Neutrophil (primary cell): ENCODE data around the gene MYH6.

ENCODE experiments used
- H3K27ac ChIP-seq: fragments of 200-600 bp; sonication (generic); 2 replicates; pipeline ENCODE4 v1.5.1; 2016; ENCODE audit warnings: mild to moderate bottlenecking, moderate library complexity
- H3K27me3 ChIP-seq: fragments of 200-600 bp; sonication (generic); 2 replicates; pipeline ENCODE4 v1.6.0; 2016; ENCODE audit warnings: mild to moderate bottlenecking
- H3K36me3 ChIP-seq: fragments of 200-600 bp; sonication (generic); 2 replicates; pipeline ENCODE4 v1.5.1; 2017
- H3K4me1 ChIP-seq, 2 experiments: fragments of 200-600 bp in 1 of 2; sonication (generic) in 1 of 2; 1 replicate in 1 of 2; 2 replicates in 1 of 2; pipeline versions ENCODE4 v1.5.1 to v1.6.1; 2013 to 2016; ENCODE audit warnings: low read depth in 1 of 2, low read length in 1 of 2, mild to moderate bottlenecking in 1 of 2, moderate library complexity in 1 of 2; ENCODE audit not compliant: control insufficient read depth in 1 of 2, insufficient read depth in 1 of 2
- H3K4me3 ChIP-seq, 2 experiments: fragments of 200-600 bp in 1 of 2; sonication (generic) in 1 of 2; 1 replicate in 1 of 2; 2 replicates in 1 of 2; pipeline ENCODE4 v1.5.1; 2013 to 2016; ENCODE audit warnings: low read depth in 1 of 2, low read length in 1 of 2, mild to moderate bottlenecking in 1 of 2, moderate library complexity in 1 of 2
- H3K9me3 ChIP-seq: fragments of 200-600 bp; sonication (generic); 2 replicates; pipeline ENCODE4 v1.5.1; 2016
- TF ChIP-seq, protein P1 (sequence below): fragments of 200-600 bp; sonication (generic); IDR thresholded peaks from 2 replicates; pipeline ENCODE4 v1.5.1; 2016; ENCODE audit warnings: antibody characterized with exemption

MYH6 gene

DNA sequence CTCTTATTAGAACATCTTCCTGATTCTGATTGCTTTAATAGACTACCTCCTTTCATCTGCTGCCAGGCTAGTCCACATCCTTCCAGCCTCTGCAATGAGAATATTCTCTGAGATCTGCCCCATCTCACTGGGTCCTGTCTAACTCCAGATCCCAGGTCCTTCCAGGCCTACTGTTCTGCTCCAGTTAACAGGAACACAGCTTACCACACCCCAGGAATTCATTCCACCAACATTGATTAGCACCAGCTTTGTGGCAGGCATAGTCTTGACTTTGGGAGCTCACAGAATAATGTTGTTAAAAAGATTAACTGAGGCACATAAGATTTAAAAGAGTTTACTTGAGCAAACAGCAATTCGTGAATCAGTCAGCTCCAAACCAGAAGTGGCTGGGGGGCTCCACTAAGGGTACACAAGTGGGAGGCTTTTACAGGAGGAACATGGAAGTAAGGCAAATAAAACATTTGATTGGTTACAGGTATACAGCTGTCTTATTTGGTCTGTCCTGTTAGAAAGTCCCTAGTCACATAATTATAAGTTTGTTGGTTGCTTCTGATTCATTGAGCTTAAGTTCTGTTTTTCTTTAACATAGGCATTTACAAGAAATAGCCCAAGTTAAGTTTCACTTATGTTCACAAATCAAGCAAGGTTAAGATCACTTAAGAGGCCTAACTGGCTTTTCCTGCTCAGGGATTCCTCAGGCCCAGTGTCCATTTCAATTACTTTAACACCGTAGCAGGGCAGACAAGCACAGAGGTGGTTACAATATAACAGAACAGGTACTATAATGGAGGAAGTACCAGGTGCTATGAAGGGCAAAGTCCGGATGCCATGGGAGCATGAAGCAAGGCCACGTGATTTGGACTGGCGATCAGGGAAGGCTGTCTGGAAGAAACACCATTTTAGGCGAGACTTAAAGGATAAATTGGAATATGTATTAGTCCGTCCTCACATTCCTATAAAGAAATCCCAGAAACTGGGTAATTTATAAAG, 39.6 kb upstream of the MYH6 start:
- Histone ChIP-seq H3K4me1 (no peaks in the 10 kb centered on the region), H3K4me3 (no peak overlapping the region), H3K27ac (no peak overlapping the region), H3K36me3 (no peaks in the 10 kb centered on the region), H3K27me3 (peaks cover 22% of the 10 kb centered on the region), H3K9me3 (no peaks in the 10 kb centered on the region)
- TF ChIP-seq, protein P1, sequence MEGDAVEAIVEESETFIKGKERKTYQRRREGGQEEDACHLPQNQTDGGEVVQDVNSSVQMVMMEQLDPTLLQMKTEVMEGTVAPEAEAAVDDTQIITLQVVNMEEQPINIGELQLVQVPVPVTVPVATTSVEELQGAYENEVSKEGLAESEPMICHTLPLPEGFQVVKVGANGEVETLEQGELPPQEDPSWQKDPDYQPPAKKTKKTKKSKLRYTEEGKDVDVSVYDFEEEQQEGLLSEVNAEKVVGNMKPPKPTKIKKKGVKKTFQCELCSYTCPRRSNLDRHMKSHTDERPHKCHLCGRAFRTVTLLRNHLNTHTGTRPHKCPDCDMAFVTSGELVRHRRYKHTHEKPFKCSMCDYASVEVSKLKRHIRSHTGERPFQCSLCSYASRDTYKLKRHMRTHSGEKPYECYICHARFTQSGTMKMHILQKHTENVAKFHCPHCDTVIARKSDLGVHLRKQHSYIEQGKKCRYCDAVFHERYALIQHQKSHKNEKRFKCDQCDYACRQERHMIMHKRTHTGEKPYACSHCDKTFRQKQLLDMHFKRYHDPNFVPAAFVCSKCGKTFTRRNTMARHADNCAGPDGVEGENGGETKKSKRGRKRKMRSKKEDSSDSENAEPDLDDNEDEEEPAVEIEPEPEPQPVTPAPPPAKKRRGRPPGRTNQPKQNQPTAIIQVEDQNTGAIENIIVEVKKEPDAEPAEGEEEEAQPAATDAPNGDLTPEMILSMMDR: no peak

DNA sequence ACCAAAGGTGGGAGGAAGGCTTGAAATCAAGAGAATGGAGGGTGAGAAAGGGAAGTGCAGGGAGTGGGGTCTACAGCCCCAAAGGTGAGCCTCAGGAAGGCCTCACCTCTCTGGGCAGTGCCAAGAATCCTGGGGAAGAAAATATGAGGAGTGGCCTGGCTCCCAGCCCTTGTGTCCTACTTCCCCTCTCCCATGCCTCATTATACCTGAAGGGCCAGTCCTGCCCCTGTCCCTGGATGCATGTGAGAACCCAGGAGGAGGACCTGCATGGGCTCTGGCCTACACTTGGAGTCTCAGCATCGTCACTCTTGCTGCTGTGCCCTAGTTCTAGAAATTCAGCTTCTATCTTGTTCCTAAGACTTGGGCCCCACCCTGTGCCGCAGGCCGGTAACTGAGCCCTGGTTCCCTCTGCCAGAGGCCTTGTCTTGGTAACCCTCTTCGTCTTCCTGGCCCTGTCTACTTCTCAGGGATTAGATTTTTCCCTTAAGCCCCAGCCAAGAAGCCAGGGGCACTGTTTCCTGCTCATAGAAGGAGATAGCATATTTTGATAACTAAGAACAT, 38.3 kb upstream of the MYH6 start:
- TF ChIP-seq, protein P1: no peak
- peaks cover 22% of the 10 kb centered on the region for H3K27me3 ChIP-seq
- no peaks in the 10 kb centered on the region for H3K4me1 ChIP-seq
- H3K4me3 ChIP-seq: no peak overlapping the region
- no peaks in the 10 kb centered on the region for H3K36me3 ChIP-seq
- H3K9me3 ChIP-seq: no peaks in the 10 kb centered on the region
- no peak overlapping the region for H3K27ac ChIP-seq

GRCh38 chr14:23445773-23446172, 37.7 kb upstream of the MYH6 start:
- TF ChIP-seq, protein P1: no peak
- Histone ChIP-seq H3K4me1 (no peaks in the 10 kb centered on the region), H3K27ac (no peak overlapping the region), H3K27me3 (peaks cover 22% of the 10 kb centered on the region), H3K4me3 (no peak overlapping the region), H3K36me3 (no peaks in the 10 kb centered on the region), H3K9me3 (no peaks in the 10 kb centered on the region)

- H3K4me1 ChIP-seq: no peaks in the 10 kb centered on the region
- TF ChIP-seq, protein P1: no peak
- no peak overlapping the region for H3K27ac ChIP-seq
- no peaks in the 10 kb centered on the region for H3K36me3 ChIP-seq
- peaks cover 8% of the 10 kb centered on the region for H3K27me3 ChIP-seq
- H3K4me3 ChIP-seq: no peak overlapping the region
- no peaks in the 10 kb centered on the region for H3K9me3 ChIP-seq
Observed at GRCh38 chr14:23444314-23444713, 36.2 kb upstream of the MYH6 start.

DNA sequence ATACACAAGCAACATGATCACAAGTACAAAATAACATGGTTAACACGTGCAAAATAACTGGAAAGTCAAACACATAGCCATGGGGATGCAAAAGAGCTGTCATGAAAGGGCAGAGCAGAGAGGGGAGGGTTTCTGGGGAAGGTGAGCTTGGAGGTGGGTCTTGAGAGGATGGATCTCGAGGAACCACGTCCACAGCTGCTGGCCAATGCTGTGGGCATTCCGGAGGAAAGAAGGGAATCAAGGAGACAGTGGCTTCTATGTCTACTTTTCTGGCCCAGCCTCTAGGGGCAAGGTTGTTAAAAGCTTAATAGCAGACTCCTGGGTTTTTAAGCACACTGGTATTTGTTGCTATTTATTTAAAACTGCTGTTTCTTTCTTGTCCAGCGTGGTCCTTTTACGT, 35.8 kb upstream of the MYH6 start:
- Histone ChIP-seq H3K4me3 (no peak overlapping the region), H3K4me1 (no peaks in the 10 kb centered on the region)
- TF ChIP-seq, protein P1: no peak

More for the DNA sequence above, 35.8 kb upstream of the MYH6 start:
- H3K9me3 ChIP-seq: no peaks in the 10 kb centered on the region
- no peaks in the 10 kb centered on the region for H3K36me3 ChIP-seq
- no peak overlapping the region for H3K27ac ChIP-seq
- peaks cover 6% of the 10 kb centered on the region for H3K27me3 ChIP-seq
